ENCODE results near the gene GPC6.
A peak's percentile ranks its signal among the peaks of the same experiment; 100 is the strongest.

Gene GPC6

DNA sequence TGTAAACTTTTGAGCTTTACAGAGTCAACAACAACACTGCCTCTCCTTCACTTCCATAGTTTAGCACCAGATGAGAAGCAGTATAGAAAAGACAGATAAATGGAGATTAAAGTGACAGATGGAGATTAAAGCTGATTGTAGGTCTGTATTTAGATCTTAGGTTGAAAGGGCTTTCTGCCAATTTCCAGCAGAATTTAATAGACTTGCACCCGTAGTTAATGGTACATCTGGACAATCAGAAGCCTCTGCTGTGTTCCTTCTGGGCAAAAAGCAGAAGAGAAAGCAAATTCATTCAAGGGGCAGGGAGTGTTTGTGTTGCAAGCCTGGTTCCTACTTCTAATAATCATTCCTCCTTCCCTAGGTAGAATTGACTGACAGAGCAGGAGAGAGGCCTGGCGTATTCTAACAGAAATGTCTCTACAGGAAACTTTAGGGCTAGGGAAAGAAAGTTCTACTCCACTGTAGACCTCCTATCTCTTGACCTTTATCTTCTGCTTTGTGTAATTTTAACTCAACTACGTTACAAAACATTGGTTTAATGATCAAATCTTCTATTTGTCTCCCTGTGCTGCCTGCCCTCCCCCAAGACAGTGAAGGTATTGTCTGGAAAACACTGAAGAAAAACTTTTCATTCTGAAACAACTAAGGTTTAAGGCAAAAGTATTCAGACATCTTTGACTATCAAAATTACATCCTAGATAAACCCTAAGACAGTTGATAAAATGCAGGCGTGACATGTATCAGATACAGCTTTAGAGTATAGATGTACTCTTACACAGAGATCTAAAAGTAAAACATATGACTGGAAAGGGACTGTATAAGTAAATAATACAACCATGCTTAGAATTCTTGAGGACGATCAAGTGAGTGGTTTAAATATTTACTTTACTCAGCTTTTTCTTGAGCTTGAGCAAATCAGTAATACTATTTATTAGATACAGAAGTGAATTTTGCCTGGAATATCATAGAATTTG, 44.4 kb downstream of the GPC6 start:
- DNase-seq (ENCODE audit: low read depth) = no peak
- Histone ChIP-seq H3K27me3 (replicated peaks; ENCODE audit: control insufficient read depth, insufficient read depth, low read length) (no peaks in the 10 kb centered on the region), H3K4me1 (ENCODE audit: control insufficient read depth, insufficient read depth, low read length) (no peaks in the 10 kb centered on the region)

DNA sequence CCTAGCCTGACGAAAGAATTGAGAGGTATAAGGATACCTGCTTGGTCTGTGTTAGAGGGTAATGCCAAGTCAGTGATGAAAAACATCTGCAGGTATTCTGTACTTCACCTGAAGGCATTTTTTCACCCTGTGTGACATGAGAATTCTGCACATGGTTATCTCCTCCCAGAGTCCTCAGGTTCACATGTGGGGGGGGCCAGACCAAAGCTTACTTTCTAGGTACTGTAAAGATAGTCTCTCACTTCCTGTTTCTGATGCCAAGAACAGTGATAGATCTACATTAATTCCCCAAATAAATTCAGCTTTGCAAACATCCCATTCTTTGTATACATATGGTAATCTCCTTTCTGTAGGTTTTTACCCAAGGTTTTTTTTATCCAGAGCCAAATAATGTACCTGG, 53.4 kb downstream of the GPC6 start:
- no peaks in the 10 kb centered on the region for H3K9me3 ChIP-seq (ENCODE audit: control insufficient read depth, low read length)
- no peak overlapping the region for H3K9ac ChIP-seq (ENCODE audit: low read length)
- H3K36me3 ChIP-seq (ENCODE audit: control insufficient read depth, insufficient read depth, low read length, severe bottlenecking) = no peaks in the 10 kb centered on the region
- H3K27me3 ChIP-seq (replicated peaks; ENCODE audit: control insufficient read depth, insufficient read depth, low read length) = no peaks in the 10 kb centered on the region
- no peak for DNase-seq (ENCODE audit: low read depth)
- H3K4me1 ChIP-seq (ENCODE audit: control insufficient read depth, insufficient read depth, low read length) = no peaks in the 10 kb centered on the region
- no peak overlapping the region for H3K4me3 ChIP-seq (ENCODE audit: low read length)

More for the DNA sequence above, 44.4 kb downstream of the GPC6 start:
- H3K9me3 ChIP-seq (ENCODE audit: control insufficient read depth, low read length) = no peaks in the 10 kb centered on the region
- no peaks in the 10 kb centered on the region for H3K36me3 ChIP-seq (ENCODE audit: control insufficient read depth, insufficient read depth, low read length, severe bottlenecking)
- H3K9ac ChIP-seq (ENCODE audit: low read length) = no peak overlapping the region
- H3K4me3 ChIP-seq (ENCODE audit: low read length) = no peak overlapping the region

DNA sequence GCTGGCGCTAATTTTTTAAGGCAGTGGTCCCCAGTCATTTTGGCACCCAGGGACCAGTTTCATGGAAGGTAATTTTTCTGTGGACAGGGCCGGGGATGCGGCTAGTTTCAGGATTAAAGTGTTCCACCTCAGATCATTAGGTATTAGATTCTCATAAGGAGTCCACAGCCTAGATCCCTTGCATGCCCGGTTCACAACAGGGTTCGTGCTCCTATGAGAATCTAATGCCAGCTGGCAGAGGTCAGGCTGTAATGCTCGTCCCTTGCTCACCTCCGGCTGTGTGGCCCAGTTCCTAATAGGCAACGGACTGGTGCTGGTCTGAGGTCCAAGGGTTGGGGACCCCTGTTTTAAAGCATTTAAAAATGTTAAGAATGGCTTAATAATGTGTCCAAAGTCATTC, 54.1 kb downstream of the GPC6 start:
- Histone ChIP-seq H3K9me3 (ENCODE audit: control insufficient read depth, low read length) (no peaks in the 10 kb centered on the region), H3K4me3 (ENCODE audit: low read length) (no peak overlapping the region)

DNA sequence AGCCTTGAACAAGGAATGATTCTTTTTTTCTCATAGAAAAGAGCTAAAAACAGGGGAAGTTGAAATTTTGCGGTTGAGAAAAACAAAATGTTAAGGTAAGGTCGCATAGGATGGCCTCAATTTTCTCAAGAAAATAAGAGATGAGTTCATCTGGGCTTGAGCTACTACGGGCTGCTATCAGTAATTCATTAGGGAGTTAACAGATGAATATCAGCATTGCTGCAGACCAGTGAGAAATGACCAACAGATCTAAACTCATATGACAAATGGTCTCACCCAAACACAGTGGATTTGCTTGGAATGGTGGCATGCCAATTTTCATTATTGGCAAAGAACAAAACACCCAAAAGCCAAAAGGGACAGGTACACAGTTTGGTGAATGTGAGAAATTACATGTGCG, 56.6 kb downstream of the GPC6 start:
- no peak overlapping the region for H3K9ac ChIP-seq (ENCODE audit: low read length)
- DNase-seq (ENCODE audit: low read depth) = no peak
- no peak overlapping the region for H3K4me3 ChIP-seq (ENCODE audit: low read length)
- no peaks in the 10 kb centered on the region for H3K9me3 ChIP-seq (ENCODE audit: control insufficient read depth, low read length)
- no peaks in the 10 kb centered on the region for H3K27me3 ChIP-seq (replicated peaks; ENCODE audit: control insufficient read depth, insufficient read depth, low read length)
- no peaks in the 10 kb centered on the region for H3K36me3 ChIP-seq (ENCODE audit: control insufficient read depth, insufficient read depth, low read length, severe bottlenecking)
- H3K4me1 ChIP-seq (ENCODE audit: control insufficient read depth, insufficient read depth, low read length) = no peaks in the 10 kb centered on the region

More for the DNA sequence above, 54.1 kb downstream of the GPC6 start:
- Histone ChIP-seq H3K9ac (ENCODE audit: low read length) (no peak overlapping the region), H3K27me3 (replicated peaks; ENCODE audit: control insufficient read depth, insufficient read depth, low read length) (no peaks in the 10 kb centered on the region), H3K4me1 (ENCODE audit: control insufficient read depth, insufficient read depth, low read length) (no peaks in the 10 kb centered on the region), H3K36me3 (ENCODE audit: control insufficient read depth, insufficient read depth, low read length, severe bottlenecking) (no peaks in the 10 kb centered on the region)
- no peak for DNase-seq (ENCODE audit: low read depth)

DNA sequence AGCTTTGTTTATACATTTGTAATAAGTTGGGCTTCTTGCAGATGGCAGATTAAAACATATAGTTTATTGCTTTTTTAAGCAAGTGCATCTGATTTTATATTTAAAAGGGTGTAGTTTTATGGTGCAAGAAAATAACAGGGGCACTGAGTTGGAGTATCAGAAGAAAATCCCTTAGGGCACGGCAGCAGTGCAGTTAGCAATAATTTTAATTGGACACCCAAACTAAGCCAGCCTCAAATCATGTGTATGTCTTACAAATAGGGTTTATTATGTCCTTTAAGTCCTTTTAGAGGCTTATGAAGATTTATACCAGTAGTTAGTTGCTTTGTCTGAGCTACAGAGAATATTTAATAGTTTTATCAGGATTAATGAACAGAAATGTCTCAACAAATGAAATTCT, 57.5 kb downstream of the GPC6 start:
- H3K4me1 ChIP-seq (ENCODE audit: control insufficient read depth, insufficient read depth, low read length) = no peaks in the 10 kb centered on the region
- no peaks in the 10 kb centered on the region for H3K9me3 ChIP-seq (ENCODE audit: control insufficient read depth, low read length)
- H3K9ac ChIP-seq (ENCODE audit: low read length) = no peak overlapping the region
- DNase-seq (ENCODE audit: low read depth) = no peak
- H3K36me3 ChIP-seq (ENCODE audit: control insufficient read depth, insufficient read depth, low read length, severe bottlenecking) = no peaks in the 10 kb centered on the region
- no peak overlapping the region for H3K4me3 ChIP-seq (ENCODE audit: low read length)
- H3K27me3 ChIP-seq (replicated peaks; ENCODE audit: control insufficient read depth, insufficient read depth, low read length) = no peaks in the 10 kb centered on the region

DNA sequence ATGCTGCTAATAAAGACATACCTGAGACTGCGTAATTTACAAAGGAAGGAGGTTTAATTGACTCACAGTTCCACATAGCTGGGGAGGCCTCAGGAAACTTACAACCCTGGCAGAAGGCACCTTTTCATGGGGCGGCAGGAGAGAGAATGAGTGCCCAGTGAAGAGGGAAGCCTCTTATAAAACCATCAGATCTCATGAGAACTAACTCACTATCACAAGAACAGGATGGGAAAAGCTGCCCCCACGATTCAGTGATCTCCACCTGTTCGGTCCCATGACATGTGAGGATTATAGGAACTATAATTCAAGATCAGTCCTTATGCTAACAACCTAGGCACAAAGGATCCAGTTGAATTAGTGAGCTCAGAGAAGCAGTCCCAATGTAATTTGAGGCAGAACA, 59.4 kb downstream of the GPC6 start:
- Histone ChIP-seq H3K9me3 (ENCODE audit: control insufficient read depth, low read length) (no peaks in the 10 kb centered on the region), H3K36me3 (ENCODE audit: control insufficient read depth, insufficient read depth, low read length, severe bottlenecking) (no peaks in the 10 kb centered on the region), H3K4me3 (ENCODE audit: low read length) (no peak overlapping the region), H3K4me1 (ENCODE audit: control insufficient read depth, insufficient read depth, low read length) (peaks cover 7% of the 10 kb centered on the region), H3K27me3 (replicated peaks; ENCODE audit: control insufficient read depth, insufficient read depth, low read length) (no peaks in the 10 kb centered on the region), H3K9ac (ENCODE audit: low read length) (no peak overlapping the region)
- no peak for DNase-seq (ENCODE audit: low read depth)

GRCh38 chr13:93289053-93289452, 62.4 kb downstream of the GPC6 start:
- H3K4me3 ChIP-seq (ENCODE audit: low read length) = no peak overlapping the region

DNA sequence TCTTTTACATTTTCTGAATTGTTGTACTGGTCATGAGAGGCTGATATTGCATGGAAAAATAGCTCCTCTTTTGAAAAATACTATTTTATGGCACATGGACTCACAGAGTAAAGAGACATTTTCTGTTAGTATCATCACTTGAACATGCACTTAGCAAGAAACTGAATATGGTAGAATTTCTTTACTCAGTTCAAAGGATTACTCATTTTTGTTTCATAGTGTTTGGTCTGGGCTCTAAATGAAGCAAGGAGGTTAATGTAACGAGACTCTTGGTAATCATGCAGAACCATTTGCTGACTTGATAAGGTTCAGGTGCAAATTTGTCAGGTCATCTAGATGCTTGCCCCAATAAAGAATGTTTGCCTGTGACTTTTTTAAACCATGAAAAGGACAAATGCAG, 63.2 kb downstream of the GPC6 start:
- Histone ChIP-seq H3K4me3 (ENCODE audit: low read length) (no peak overlapping the region), H3K9ac (ENCODE audit: low read length) (no peak overlapping the region), H3K4me1 (ENCODE audit: control insufficient read depth, insufficient read depth, low read length) (peaks cover 7% of the 10 kb centered on the region), H3K9me3 (ENCODE audit: control insufficient read depth, low read length) (no peaks in the 10 kb centered on the region), H3K36me3 (ENCODE audit: control insufficient read depth, insufficient read depth, low read length, severe bottlenecking) (no peaks in the 10 kb centered on the region), H3K27me3 (replicated peaks; ENCODE audit: control insufficient read depth, insufficient read depth, low read length) (no peaks in the 10 kb centered on the region)
- no peak for DNase-seq (ENCODE audit: low read depth)

More at GRCh38 chr13:93289053-93289452, 62.4 kb downstream of the GPC6 start:
- H3K4me1 ChIP-seq (ENCODE audit: control insufficient read depth, insufficient read depth, low read length) = peaks cover 7% of the 10 kb centered on the region
- no peaks in the 10 kb centered on the region for H3K27me3 ChIP-seq (replicated peaks; ENCODE audit: control insufficient read depth, insufficient read depth, low read length)
- no peak overlapping the region for H3K9ac ChIP-seq (ENCODE audit: low read length)
- H3K36me3 ChIP-seq (ENCODE audit: control insufficient read depth, insufficient read depth, low read length, severe bottlenecking) = no peaks in the 10 kb centered on the region
- no peak for DNase-seq (ENCODE audit: low read depth)
- H3K9me3 ChIP-seq (ENCODE audit: control insufficient read depth, low read length) = no peaks in the 10 kb centered on the region

DNA sequence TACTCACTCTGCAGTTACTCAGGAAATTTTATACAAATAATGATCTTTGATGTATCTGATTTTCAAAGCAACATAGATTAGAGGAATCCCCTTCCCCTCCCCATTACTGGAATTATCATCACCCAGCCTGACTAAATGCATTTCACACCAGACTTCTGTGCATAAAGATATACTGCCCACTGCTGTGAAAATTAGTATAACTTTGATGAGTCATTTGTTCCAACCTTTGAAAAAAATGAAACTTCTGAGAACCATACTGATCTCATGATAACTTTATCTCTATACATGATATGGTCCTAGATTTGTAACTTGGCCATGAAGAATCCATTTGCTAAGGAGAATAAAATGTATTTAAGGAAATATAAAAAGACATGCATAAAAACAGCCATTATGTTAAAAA, 63.9 kb downstream of the GPC6 start:
- Histone ChIP-seq H3K9ac (ENCODE audit: low read length) (no peak overlapping the region), H3K4me1 (ENCODE audit: control insufficient read depth, insufficient read depth, low read length) (peaks cover 7% of the 10 kb centered on the region), H3K9me3 (ENCODE audit: control insufficient read depth, low read length) (no peaks in the 10 kb centered on the region), H3K4me3 (ENCODE audit: low read length) (no peak overlapping the region), H3K36me3 (ENCODE audit: control insufficient read depth, insufficient read depth, low read length, severe bottlenecking) (no peaks in the 10 kb centered on the region), H3K27me3 (replicated peaks; ENCODE audit: control insufficient read depth, insufficient read depth, low read length) (no peaks in the 10 kb centered on the region)
- DNase-seq (ENCODE audit: low read depth) = peak; percentile 53

DNA sequence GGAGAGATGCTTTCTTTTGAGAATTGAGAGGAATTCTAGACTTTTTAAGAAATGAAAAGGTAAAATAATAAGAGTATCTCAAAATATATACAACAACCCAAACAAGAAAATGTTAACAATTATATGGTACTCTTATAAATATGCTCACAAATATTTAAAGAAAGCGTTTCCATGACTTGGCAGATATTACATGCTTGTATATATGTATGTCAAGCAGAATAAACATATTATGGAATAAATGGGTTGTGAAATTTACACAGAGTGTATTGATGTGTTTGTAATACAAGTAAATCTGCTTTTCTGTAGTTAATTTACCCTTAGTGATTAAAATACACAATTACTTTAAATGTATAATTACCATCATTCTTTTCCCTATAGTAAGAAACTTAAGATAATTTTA, 65.8 kb downstream of the GPC6 start:
- Histone ChIP-seq H3K9ac (ENCODE audit: low read length) (no peak overlapping the region), H3K9me3 (ENCODE audit: control insufficient read depth, low read length) (no peaks in the 10 kb centered on the region), H3K4me3 (ENCODE audit: low read length) (no peak overlapping the region), H3K36me3 (ENCODE audit: control insufficient read depth, insufficient read depth, low read length, severe bottlenecking) (no peaks in the 10 kb centered on the region), H3K4me1 (ENCODE audit: control insufficient read depth, insufficient read depth, low read length) (peaks cover 7% of the 10 kb centered on the region), H3K27me3 (replicated peaks; ENCODE audit: control insufficient read depth, insufficient read depth, low read length) (no peaks in the 10 kb centered on the region)
- DNase-seq (ENCODE audit: low read depth) = no peak

DNA sequence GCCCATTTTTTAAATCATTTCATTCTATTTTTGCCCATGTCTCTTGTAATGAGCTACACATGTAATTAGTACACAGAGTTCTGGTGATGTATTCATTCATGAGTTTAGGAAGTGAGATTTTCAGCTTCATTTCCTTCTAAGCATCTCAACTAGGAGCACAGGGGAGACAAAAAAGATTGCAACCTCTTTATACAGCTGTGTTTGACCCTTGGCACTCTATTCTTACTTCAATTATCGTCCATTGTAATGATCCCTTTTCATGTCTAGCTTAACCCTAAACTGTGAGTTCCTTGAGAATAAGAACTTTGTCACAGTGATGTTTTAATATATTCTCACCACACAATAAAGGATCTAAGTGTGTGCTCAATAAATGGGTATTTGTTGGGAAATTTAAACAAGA, 67.1 kb downstream of the GPC6 start:
- DNase-seq (ENCODE audit: low read depth) = no peak
- Histone ChIP-seq H3K4me1 (ENCODE audit: control insufficient read depth, insufficient read depth, low read length) (peaks cover 7% of the 10 kb centered on the region), H3K36me3 (ENCODE audit: control insufficient read depth, insufficient read depth, low read length, severe bottlenecking) (no peaks in the 10 kb centered on the region), H3K9me3 (ENCODE audit: control insufficient read depth, low read length) (no peaks in the 10 kb centered on the region), H3K9ac (ENCODE audit: low read length) (no peak overlapping the region), H3K4me3 (ENCODE audit: low read length) (no peak overlapping the region), H3K27me3 (replicated peaks; ENCODE audit: control insufficient read depth, insufficient read depth, low read length) (no peaks in the 10 kb centered on the region)

Measured in adipocyte (in vitro differentiated cells).